ENCODE measurements around the gene ATR.
"Not testable (repeated sequence)": the region's sequence is repeated elsewhere in the genome, so short reads cannot be mapped to it uniquely, and the experiment has no call there.

The ATR gene

GRCh38 chr3:142578329-142579223 is at the start of gene ATR:
Gene ATR, minus strand, starts transcription at chr3:142578733. Its CDS starts 29 bp downstream, at chr3:142578704.
- Mint-ChIP-seq H3K9me3 (no peaks in the 10 kb centered on the region), H3K4me3 (peak within 1 kb of the TSS; percentile 99), H3K4me1 (ENCODE audit: low read depth) (peaks cover 49% of the 10 kb centered on the region), H3K36me3 (ENCODE audit: low read depth) (peaks cover 45% of the 10 kb centered on the region), H3K27me3 (no peaks in the 10 kb centered on the region), H3K27ac (peak within 1 kb of the TSS; percentile 99)
- DNase-seq = peak; percentile 97

GRCh38 chr3:142626971-142627370 is 48.4 kb upstream of the ATR start:
- H3K27ac Mint-ChIP-seq = no peak overlapping the region
- no peak overlapping the region for H3K4me3 Mint-ChIP-seq
- no peaks in the 10 kb centered on the region for H3K27me3 Mint-ChIP-seq
- no peaks in the 10 kb centered on the region for H3K9me3 Mint-ChIP-seq
- DNase-seq = no peak
- H3K4me1 Mint-ChIP-seq (ENCODE audit: low read depth) = peaks cover 4% of the 10 kb centered on the region
- H3K36me3 Mint-ChIP-seq (ENCODE audit: low read depth) = no peaks in the 10 kb centered on the region

GRCh38 chr3:142625153-142625440 is 46.6 kb upstream of the ATR start:
- Mint-ChIP-seq H3K4me3 (no peak overlapping the region), H3K36me3 (ENCODE audit: low read depth) (no peaks in the 10 kb centered on the region), H3K9me3 (no peaks in the 10 kb centered on the region), H3K27ac (no peak overlapping the region), H3K27me3 (no peaks in the 10 kb centered on the region), H3K4me1 (ENCODE audit: low read depth) (peaks cover 4% of the 10 kb centered on the region)
- no peak for DNase-seq

- Mint-ChIP-seq H3K36me3 (ENCODE audit: low read depth) (no peaks in the 10 kb centered on the region), H3K4me3 (no peak overlapping the region), H3K27me3 (no peaks in the 10 kb centered on the region), H3K9me3 (no peaks in the 10 kb centered on the region), H3K27ac (no peak overlapping the region), H3K4me1 (ENCODE audit: low read depth) (peaks cover 4% of the 10 kb centered on the region)
- DNase-seq = no peak
Measured at GRCh38 chr3:142624341-142625152, 46.0 kb upstream of the ATR start.

- Mint-ChIP-seq H3K4me1 (ENCODE audit: low read depth) (peaks cover 4% of the 10 kb centered on the region), H3K27ac (no peak overlapping the region), H3K9me3 (no peaks in the 10 kb centered on the region), H3K36me3 (ENCODE audit: low read depth) (no peaks in the 10 kb centered on the region), H3K4me3 (no peak overlapping the region), H3K27me3 (no peaks in the 10 kb centered on the region)
- DNase-seq = no peak
Measured at GRCh38 chr3:142623194-142623593, 44.7 kb upstream of the ATR start.

- Mint-ChIP-seq H3K4me3 (no peak overlapping the region), H3K27ac (no peak overlapping the region)
Measured at GRCh38 chr3:142622405-142622804, 43.9 kb upstream of the ATR start.

GRCh38 chr3:142618917-142619461 is 40.5 kb upstream of the ATR start:
- H3K36me3 Mint-ChIP-seq (ENCODE audit: low read depth) = no peaks in the 10 kb centered on the region
- no peaks in the 10 kb centered on the region for H3K4me1 Mint-ChIP-seq (ENCODE audit: low read depth)
- DNase-seq = no peak
- no peak overlapping the region for H3K27ac Mint-ChIP-seq
- no peaks in the 10 kb centered on the region for H3K9me3 Mint-ChIP-seq
- no peaks in the 10 kb centered on the region for H3K27me3 Mint-ChIP-seq
- no peak overlapping the region for H3K4me3 Mint-ChIP-seq

More at GRCh38 chr3:142622405-142622804, 43.9 kb upstream of the ATR start:
- peaks cover 4% of the 10 kb centered on the region for H3K4me1 Mint-ChIP-seq (ENCODE audit: low read depth)
- H3K36me3 Mint-ChIP-seq (ENCODE audit: low read depth) = no peaks in the 10 kb centered on the region
- H3K27me3 Mint-ChIP-seq = no peaks in the 10 kb centered on the region
- no peak for DNase-seq
- no peaks in the 10 kb centered on the region for H3K9me3 Mint-ChIP-seq

GRCh38 chr3:142615171-142615570 is 36.6 kb upstream of the ATR start:
- Mint-ChIP-seq H3K4me3 (no peak overlapping the region), H3K36me3 (ENCODE audit: low read depth) (no peaks in the 10 kb centered on the region), H3K9me3 (no peaks in the 10 kb centered on the region), H3K27ac (no peak overlapping the region), H3K27me3 (no peaks in the 10 kb centered on the region), H3K4me1 (ENCODE audit: low read depth) (no peaks in the 10 kb centered on the region)
- no peak for DNase-seq

- Mint-ChIP-seq H3K27ac (no peak overlapping the region), H3K27me3 (no peaks in the 10 kb centered on the region), H3K36me3 (ENCODE audit: low read depth) (no peaks in the 10 kb centered on the region), H3K4me1 (ENCODE audit: low read depth) (no peaks in the 10 kb centered on the region), H3K9me3 (no peaks in the 10 kb centered on the region), H3K4me3 (no peak overlapping the region)
- no peak for DNase-seq
Measured at GRCh38 chr3:142614059-142614626, 35.6 kb upstream of the ATR start.

GRCh38 chr3:142613491-142613890 is 35.0 kb upstream of the ATR start:
- Mint-ChIP-seq H3K9me3 (no peaks in the 10 kb centered on the region), H3K4me1 (ENCODE audit: low read depth) (no peaks in the 10 kb centered on the region), H3K27ac (no peak overlapping the region), H3K4me3 (no peak overlapping the region), H3K36me3 (ENCODE audit: low read depth) (no peaks in the 10 kb centered on the region), H3K27me3 (no peaks in the 10 kb centered on the region)
- DNase-seq = no peak

GRCh38 chr3:142611206-142611605 is 32.7 kb upstream of the ATR start:
- H3K27ac Mint-ChIP-seq = no peak overlapping the region
- DNase-seq = no peak
- no peaks in the 10 kb centered on the region for H3K4me1 Mint-ChIP-seq (ENCODE audit: low read depth)
- H3K4me3 Mint-ChIP-seq = no peak overlapping the region
- no peaks in the 10 kb centered on the region for H3K27me3 Mint-ChIP-seq
- no peaks in the 10 kb centered on the region for H3K9me3 Mint-ChIP-seq
- H3K36me3 Mint-ChIP-seq (ENCODE audit: low read depth) = no peaks in the 10 kb centered on the region

- no peak overlapping the region for H3K27ac Mint-ChIP-seq
- no peaks in the 10 kb centered on the region for H3K36me3 Mint-ChIP-seq (ENCODE audit: low read depth)
- DNase-seq = no peak
- H3K9me3 Mint-ChIP-seq = no peaks in the 10 kb centered on the region
- no peak overlapping the region for H3K4me3 Mint-ChIP-seq
- H3K4me1 Mint-ChIP-seq (ENCODE audit: low read depth) = no peaks in the 10 kb centered on the region
- H3K27me3 Mint-ChIP-seq = no peaks in the 10 kb centered on the region
Measured at GRCh38 chr3:142609136-142609535, 30.6 kb upstream of the ATR start.

- no peaks in the 10 kb centered on the region for H3K9me3 Mint-ChIP-seq
- no peak overlapping the region for H3K4me3 Mint-ChIP-seq
- DNase-seq = no peak
- H3K27ac Mint-ChIP-seq = no peak overlapping the region
- H3K4me1 Mint-ChIP-seq (ENCODE audit: low read depth) = no peaks in the 10 kb centered on the region
- H3K27me3 Mint-ChIP-seq = no peaks in the 10 kb centered on the region
- H3K36me3 Mint-ChIP-seq (ENCODE audit: low read depth) = no peaks in the 10 kb centered on the region
Measured at GRCh38 chr3:142608631-142609030, 30.1 kb upstream of the ATR start.

- H3K36me3 Mint-ChIP-seq (ENCODE audit: low read depth) = no peaks in the 10 kb centered on the region
- H3K9me3 Mint-ChIP-seq = no peaks in the 10 kb centered on the region
- DNase-seq = no peak
- no peaks in the 10 kb centered on the region for H3K4me1 Mint-ChIP-seq (ENCODE audit: low read depth)
- H3K4me3 Mint-ChIP-seq = no peak overlapping the region
- H3K27ac Mint-ChIP-seq = no peak overlapping the region
- H3K27me3 Mint-ChIP-seq = no peaks in the 10 kb centered on the region
Measured at GRCh38 chr3:142604940-142605339, 26.4 kb upstream of the ATR start.

GRCh38 chr3:142603386-142603705 is 24.8 kb upstream of the ATR start:
- H3K4me1 Mint-ChIP-seq (ENCODE audit: low read depth); H3K9me3 Mint-ChIP-seq; H3K27me3 Mint-ChIP-seq; H3K4me3 Mint-ChIP-seq; DNase-seq; H3K27ac Mint-ChIP-seq; H3K36me3 Mint-ChIP-seq (ENCODE audit: low read depth): not testable (repeated sequence)

Measured in activated T-cell treated with anti-CD3 and anti-CD28 coated beads, Interleukin-2, amount 50 U/mL, for 24 hours (primary cell).